ENCODE results near the gene ITGAE.
A peak's percentile ranks its signal among the peaks of the same experiment; 100 is the strongest.

The ITGAE gene, protein sequence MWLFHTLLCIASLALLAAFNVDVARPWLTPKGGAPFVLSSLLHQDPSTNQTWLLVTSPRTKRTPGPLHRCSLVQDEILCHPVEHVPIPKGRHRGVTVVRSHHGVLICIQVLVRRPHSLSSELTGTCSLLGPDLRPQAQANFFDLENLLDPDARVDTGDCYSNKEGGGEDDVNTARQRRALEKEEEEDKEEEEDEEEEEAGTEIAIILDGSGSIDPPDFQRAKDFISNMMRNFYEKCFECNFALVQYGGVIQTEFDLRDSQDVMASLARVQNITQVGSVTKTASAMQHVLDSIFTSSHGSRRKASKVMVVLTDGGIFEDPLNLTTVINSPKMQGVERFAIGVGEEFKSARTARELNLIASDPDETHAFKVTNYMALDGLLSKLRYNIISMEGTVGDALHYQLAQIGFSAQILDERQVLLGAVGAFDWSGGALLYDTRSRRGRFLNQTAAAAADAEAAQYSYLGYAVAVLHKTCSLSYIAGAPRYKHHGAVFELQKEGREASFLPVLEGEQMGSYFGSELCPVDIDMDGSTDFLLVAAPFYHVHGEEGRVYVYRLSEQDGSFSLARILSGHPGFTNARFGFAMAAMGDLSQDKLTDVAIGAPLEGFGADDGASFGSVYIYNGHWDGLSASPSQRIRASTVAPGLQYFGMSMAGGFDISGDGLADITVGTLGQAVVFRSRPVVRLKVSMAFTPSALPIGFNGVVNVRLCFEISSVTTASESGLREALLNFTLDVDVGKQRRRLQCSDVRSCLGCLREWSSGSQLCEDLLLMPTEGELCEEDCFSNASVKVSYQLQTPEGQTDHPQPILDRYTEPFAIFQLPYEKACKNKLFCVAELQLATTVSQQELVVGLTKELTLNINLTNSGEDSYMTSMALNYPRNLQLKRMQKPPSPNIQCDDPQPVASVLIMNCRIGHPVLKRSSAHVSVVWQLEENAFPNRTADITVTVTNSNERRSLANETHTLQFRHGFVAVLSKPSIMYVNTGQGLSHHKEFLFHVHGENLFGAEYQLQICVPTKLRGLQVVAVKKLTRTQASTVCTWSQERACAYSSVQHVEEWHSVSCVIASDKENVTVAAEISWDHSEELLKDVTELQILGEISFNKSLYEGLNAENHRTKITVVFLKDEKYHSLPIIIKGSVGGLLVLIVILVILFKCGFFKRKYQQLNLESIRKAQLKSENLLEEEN

DNA sequence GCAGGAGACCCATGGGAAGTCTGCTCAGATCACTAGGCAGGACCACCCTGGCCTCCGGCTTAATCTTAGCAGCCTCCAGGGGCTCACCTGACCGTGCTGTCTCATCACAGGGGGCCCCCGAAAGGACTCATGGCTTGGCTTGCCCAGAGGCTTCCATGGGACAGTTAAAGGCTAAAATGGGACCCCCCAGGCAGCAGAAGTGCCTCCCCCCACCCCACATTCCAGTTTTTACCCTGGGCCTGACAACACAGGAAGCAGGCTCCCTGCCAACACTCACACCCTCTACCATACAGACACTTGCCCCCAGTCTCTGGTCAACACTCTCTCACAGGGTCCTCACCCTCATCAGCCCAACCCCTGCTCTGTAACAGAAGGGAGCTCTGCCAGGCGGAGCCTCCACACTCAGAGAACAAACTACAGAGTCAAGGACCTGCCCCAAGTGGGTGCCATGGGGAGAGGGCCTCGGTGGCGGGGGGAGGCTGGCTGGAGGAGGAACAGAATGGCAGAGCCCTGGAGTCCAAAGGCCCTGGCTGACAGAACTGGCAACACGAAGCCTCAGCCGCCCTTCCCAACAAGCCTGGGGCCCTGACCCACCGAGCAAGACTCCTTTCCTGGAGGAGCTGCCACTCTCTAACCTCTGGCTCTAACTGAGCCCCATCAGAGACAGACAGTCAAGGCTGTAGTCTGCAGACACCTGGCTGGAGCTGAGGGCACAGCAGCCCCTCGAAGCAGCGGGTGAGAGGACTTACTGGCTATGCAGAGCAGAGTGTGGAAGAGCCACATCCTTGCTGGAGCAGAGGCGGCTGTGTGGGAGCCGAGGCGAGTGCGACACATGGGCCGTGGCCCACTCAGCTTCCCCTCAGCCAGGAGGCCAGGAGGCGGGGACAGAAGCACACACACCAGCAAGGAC, at the start of gene ITGAE:
Gene ITGAE (minus strand): TSS at position 827 of the 910 bp plus-strand sequence. CDS start 44 bp downstream, at position 783.
- TF ChIP-seq, protein P1, sequence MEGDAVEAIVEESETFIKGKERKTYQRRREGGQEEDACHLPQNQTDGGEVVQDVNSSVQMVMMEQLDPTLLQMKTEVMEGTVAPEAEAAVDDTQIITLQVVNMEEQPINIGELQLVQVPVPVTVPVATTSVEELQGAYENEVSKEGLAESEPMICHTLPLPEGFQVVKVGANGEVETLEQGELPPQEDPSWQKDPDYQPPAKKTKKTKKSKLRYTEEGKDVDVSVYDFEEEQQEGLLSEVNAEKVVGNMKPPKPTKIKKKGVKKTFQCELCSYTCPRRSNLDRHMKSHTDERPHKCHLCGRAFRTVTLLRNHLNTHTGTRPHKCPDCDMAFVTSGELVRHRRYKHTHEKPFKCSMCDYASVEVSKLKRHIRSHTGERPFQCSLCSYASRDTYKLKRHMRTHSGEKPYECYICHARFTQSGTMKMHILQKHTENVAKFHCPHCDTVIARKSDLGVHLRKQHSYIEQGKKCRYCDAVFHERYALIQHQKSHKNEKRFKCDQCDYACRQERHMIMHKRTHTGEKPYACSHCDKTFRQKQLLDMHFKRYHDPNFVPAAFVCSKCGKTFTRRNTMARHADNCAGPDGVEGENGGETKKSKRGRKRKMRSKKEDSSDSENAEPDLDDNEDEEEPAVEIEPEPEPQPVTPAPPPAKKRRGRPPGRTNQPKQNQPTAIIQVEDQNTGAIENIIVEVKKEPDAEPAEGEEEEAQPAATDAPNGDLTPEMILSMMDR (IDR thresholded peaks at IDR 0.05; ENCODE audit: borderline replicate concordance, insufficient read depth, low read depth, low read length): no peak
- no peak within 1 kb of the TSS for H3K4me3 ChIP-seq (ENCODE audit: low read depth, low read length)

DNA sequence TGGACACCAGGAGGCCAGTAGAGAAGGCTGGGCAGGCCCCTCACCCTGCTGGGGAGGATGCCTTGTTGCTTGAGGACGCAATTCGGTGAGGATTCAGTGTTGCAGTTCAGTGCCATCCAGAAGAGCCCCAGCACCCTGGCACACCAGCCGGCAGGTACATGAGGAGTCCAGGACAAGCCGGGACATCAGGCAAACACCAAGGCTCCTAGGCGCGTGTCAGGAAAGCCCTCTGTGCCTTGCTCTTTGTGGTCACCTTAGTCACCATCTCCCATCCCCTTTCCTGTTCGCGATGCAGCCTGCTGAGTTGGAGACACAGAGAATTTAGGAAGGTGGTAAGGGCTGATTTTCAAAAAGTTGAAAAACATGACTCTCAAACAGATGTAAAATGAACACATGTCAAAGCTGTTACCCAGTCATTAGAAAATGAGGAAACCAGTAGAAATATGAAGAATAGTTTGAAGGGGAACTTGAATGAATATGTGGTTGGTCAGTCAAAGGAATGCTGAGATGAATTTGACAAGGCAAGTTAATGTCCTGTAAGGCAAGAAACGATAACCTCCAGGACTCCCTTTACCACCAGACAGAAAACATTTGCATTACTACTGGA, 47.3 kb upstream of the ITGAE start:
- H3K4me3 ChIP-seq (ENCODE audit: low read depth, low read length): no peak overlapping the region
- TF ChIP-seq, protein P1 (IDR thresholded peaks at IDR 0.05; ENCODE audit: borderline replicate concordance, insufficient read depth, low read depth, low read length): no peak

DNA sequence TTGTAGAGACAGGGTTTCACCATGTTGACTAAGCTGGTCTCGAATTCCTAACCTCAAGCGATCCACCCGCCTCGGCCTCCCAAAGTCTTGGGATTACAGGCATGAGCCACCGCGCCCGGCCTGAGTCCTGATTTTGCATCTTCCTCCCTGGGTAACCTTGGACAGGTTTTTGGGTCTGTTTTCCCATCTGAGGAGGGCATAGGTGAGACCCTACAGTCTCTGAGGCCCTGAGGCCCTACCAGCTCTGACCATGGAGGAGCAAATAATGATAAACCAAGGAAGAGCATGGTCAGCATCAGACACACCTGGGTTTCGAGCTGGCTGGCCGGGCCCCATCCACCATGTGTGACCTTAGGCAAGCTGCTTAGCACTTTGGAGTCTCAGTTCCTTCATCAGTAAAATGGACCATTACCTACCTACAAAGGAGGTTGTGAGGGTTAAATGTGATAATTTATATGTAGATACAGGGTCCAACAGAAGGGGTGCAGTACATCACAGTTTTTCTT, 46.2 kb upstream of the ITGAE start:
- H3K4me3 ChIP-seq (ENCODE audit: low read depth, low read length): no peak overlapping the region
- TF ChIP-seq, protein P1 (IDR thresholded peaks at IDR 0.05; ENCODE audit: borderline replicate concordance, insufficient read depth, low read depth, low read length): no peak

DNA sequence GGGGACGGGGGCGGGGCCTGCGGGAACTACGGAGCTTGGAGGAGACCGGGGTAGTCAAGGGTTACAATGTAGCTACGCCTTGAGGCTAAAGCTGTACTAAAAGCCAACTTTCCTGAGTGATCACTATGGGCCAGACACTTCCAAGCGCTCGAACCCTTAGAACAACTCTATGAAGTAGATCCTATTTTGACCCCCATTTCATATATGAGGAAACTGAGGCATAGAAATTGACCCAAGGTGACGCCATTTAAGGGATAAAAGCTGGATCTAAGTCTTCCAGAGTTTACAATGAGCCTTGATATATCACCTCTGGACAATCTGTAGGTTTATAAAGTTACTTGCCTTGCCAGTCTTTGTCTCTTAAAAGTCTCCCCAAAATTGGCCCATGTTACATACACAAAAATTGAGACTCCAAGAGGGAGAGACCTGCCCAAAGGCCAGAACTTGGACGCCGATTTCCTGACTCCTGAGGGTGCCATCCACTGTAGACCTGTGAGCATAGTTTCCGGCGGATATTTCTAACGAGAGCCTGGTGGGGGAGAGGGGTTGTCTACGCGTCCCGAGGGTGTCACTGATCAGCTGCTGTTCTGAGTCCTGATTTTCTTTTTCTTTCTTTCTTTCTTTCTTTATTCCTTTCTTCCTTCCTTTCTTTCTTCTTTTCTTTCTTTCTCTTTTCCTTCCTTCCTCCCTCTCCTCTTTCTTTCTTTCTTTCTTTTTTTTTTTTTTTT, 45.6 kb upstream of the ITGAE start:
- TF ChIP-seq, protein P1 (IDR thresholded peaks at IDR 0.05; ENCODE audit: borderline replicate concordance, insufficient read depth, low read depth, low read length): no peak
- H3K4me3 ChIP-seq (ENCODE audit: low read depth, low read length): no peak overlapping the region

DNA sequence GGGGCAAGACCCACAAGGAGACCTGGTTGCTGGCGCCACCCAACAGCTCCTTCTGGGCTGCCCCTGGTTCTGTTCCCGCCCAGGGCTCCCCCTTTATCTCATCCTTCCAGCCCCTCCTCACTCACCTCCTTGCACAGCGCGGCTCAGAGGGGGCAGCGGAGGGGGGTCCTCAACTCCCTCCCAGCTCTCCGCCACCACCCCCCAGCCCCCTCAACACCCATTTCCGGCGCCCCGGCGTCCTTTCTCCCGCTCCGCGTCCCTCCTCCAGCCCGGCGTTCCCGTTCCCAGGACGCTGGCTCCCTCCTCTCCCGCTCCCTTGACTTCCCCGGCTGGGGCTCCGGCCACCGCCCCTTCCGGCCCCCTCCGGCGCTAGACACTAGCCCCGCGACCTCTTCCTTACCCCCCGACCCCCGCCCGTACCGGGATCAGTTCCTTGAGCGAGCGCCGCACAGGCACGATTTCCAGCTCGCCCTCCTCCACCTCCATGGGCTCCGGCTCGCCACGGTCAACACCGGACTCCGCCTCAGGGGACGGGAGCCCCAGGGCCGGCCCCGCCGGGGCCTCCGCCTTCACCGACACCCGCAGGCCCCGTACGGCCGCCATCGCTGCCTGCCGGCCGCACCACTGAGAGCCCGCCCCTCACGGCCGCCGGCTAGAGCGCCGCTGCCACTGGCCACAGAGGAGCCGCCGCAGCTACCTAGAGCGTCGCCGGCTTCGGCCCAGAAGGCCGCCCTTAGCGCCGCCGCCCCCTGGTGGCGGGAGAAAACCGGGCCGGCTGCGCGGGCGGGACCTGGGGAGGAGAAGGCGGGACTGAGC, 44.8 kb upstream of the ITGAE start, which contains the start of gene NCBP3:
Gene NCBP3 (minus strand): TSS at position 626 of the 816 bp plus-strand sequence. CDS start 23 bp downstream, at position 603.
- TF ChIP-seq, protein P1 (IDR thresholded peaks at IDR 0.05; ENCODE audit: borderline replicate concordance, insufficient read depth, low read depth, low read length): peak; percentile 97
- peak within 1 kb of the TSS; percentile 95 for H3K4me3 ChIP-seq (ENCODE audit: low read depth, low read length)

Measured in GM12875 (cell line).